Parathyroid adenoma (tissue), 2 donors: ENCODE results near the gene CRISPLD2.

Source experiments
- H2AFZ ChIP-seq: fragments of 300-600 bp; sonication (generic); one replicate; pipeline ENCODE4 v1.7.0; 2017; ENCODE audit warnings: antibody characterized with exemption, mild to moderate bottlenecking
- H3K27ac ChIP-seq: fragments of 300-600 bp; sonication (generic); one replicate; pipeline ENCODE4 v1.7.0; 2017
- H3K27me3 ChIP-seq: fragments of 300-600 bp; sonication (generic); one replicate; pipeline ENCODE4 v1.7.0; 2017; ENCODE audit warnings: low read length; ENCODE audit not compliant: control insufficient read depth, insufficient read depth
- H3K36me3 ChIP-seq: fragments of 300-600 bp; sonication (generic); one replicate; pipeline ENCODE4 v1.7.0; 2017; ENCODE audit warnings: low read length; ENCODE audit not compliant: control insufficient read depth, insufficient read depth
- H3K4me1 ChIP-seq: fragments of 300-600 bp; sonication (generic); one replicate; pipeline ENCODE4 v1.7.0; 2017; ENCODE audit warnings: control low read depth
- H3K4me2 ChIP-seq: fragments of 300-600 bp; sonication (generic); one replicate; pipeline ENCODE4 v1.7.0; 2017; ENCODE audit warnings: low read length
- H3K4me3 ChIP-seq: fragments of 300-600 bp; sonication (generic); one replicate; pipeline ENCODE4 v1.7.0; 2017; ENCODE audit warnings: low read depth, low read length
- H3K79me2 ChIP-seq: fragments of 300-600 bp; sonication (generic); one replicate; pipeline ENCODE4 v1.7.0; 2017; ENCODE audit warnings: control low read depth
- H3K9ac ChIP-seq: fragments of 300-600 bp; sonication (generic); one replicate; pipeline ENCODE4 v1.7.0; 2017; ENCODE audit warnings: mild to moderate bottlenecking
- H3K9me3 ChIP-seq: fragments of 300-600 bp; sonication (generic); one replicate; pipeline ENCODE4 v1.7.0; 2017; ENCODE audit warnings: low read length; ENCODE audit not compliant: control insufficient read depth
- TF ChIP-seq, protein P1 (sequence below): fragments of 300-600 bp; sonication (generic); IDR thresholded peaks from one replicate; pipeline ENCODE4 v1.7.0; 2017; ENCODE audit warnings: antibody characterized with exemption, mild to moderate bottlenecking
- donor health status: primary hyperparathyroidism.

CRISPLD2 gene

DNA sequence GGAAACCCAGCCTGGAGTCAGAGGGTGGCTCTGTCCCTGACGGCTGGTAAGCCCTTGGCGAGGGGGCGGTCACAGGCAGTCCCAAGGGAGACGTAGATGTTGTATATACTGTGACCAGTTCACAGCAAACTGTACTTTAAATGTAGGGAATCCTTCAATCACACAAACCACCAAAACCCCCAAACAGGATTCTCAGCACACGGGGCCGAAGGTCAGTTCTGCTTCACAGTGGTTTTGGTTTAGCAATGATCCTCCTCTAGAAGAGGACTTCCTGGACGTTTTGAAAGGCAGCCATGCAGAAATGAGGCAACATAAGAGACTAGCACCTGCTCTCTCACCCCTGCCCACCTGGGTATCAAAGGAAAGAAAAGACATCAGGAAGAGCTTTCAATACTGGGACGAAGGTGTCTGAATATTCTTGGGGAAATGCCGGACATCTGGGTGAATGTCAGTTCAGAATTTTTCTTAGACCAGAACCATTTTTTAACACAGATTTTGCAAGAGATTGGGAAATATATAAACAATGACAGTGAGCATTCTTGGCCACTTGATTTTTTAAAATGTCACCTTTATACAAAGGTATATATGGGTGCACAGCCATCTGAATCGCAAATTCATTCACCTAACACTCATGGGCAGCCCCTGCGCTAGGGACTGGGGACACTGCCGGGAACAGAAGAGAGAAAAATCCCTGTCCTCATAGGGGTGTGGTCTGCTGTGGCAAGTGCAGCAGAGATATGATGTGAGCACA lies 74.2 kb downstream of the CRISPLD2 start:
- Histone ChIP-seq H3K9ac (no peak overlapping the region), H3K4me2 (no peak overlapping the region), H3K27ac (no peak overlapping the region), H3K4me3 (no peak overlapping the region), H3K36me3 (no peaks in the 10 kb centered on the region), H3K4me1 (no peaks in the 10 kb centered on the region), H2AFZ (no peak overlapping the region), H3K9me3 (no peaks in the 10 kb centered on the region), H3K79me2 (no peaks in the 10 kb centered on the region), H3K27me3 (no peaks in the 10 kb centered on the region)
- TF ChIP-seq, protein P1, sequence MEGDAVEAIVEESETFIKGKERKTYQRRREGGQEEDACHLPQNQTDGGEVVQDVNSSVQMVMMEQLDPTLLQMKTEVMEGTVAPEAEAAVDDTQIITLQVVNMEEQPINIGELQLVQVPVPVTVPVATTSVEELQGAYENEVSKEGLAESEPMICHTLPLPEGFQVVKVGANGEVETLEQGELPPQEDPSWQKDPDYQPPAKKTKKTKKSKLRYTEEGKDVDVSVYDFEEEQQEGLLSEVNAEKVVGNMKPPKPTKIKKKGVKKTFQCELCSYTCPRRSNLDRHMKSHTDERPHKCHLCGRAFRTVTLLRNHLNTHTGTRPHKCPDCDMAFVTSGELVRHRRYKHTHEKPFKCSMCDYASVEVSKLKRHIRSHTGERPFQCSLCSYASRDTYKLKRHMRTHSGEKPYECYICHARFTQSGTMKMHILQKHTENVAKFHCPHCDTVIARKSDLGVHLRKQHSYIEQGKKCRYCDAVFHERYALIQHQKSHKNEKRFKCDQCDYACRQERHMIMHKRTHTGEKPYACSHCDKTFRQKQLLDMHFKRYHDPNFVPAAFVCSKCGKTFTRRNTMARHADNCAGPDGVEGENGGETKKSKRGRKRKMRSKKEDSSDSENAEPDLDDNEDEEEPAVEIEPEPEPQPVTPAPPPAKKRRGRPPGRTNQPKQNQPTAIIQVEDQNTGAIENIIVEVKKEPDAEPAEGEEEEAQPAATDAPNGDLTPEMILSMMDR, result no peak

DNA sequence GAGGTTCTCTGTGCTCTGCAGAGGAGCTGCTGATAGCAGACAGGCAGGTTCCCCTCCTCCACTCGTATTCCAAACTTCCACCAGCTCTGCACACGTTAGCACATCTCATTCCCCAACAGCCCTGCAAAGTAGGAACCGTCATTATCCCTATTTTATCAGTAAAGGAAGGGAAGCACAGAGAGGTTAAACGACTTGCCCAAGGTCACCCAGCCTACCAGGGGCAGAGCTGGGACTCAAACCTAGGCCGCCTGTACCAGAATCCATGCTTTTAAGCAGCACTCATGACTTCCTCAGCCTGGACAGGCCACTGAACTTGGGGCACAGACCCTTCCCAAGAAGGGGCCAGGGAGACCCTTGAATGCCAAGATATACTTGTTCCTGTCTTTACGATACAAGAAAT lies 75.2 kb downstream of the CRISPLD2 start:
- no peak overlapping the region for H2AFZ ChIP-seq
- H3K79me2 ChIP-seq, result no peaks in the 10 kb centered on the region
- no peaks in the 10 kb centered on the region for H3K9me3 ChIP-seq
- H3K9ac ChIP-seq, result no peak overlapping the region
- no peaks in the 10 kb centered on the region for H3K36me3 ChIP-seq
- no peak overlapping the region for H3K27ac ChIP-seq
- no peak overlapping the region for H3K4me2 ChIP-seq
- H3K4me1 ChIP-seq, result no peaks in the 10 kb centered on the region
- no peak overlapping the region for H3K4me3 ChIP-seq
- TF ChIP-seq, protein P1, result no peak
- H3K27me3 ChIP-seq, result no peaks in the 10 kb centered on the region

DNA sequence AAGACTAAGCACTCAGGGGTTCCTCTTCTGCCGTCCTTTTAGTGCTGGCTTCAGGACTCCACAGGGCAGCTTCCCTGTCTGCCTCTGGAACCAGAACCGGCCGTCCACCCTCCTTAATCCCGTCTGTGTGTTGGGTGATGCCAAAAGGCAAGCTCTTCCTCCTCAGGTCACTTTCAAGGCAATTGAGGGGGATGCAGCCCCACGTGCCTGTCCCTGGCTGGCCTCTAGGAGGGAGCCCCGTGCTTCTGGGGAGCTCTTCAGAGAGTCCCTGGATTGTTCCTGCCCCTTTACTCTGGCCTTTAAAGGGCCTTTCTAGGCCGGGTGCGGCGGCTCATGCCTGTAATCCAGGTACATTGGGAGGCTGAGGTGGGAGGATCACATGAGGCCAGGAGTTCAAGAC lies 77.1 kb downstream of the CRISPLD2 start:
- H3K4me1 ChIP-seq, result no peaks in the 10 kb centered on the region
- no peak overlapping the region for H3K4me3 ChIP-seq
- no peak overlapping the region for H3K9ac ChIP-seq
- H3K9me3 ChIP-seq, result no peaks in the 10 kb centered on the region
- no peaks in the 10 kb centered on the region for H3K79me2 ChIP-seq
- H3K36me3 ChIP-seq, result no peaks in the 10 kb centered on the region
- H3K27ac ChIP-seq, result no peak overlapping the region
- TF ChIP-seq, protein P1, result no peak
- no peak overlapping the region for H2AFZ ChIP-seq
- H3K4me2 ChIP-seq, result no peak overlapping the region
- H3K27me3 ChIP-seq, result no peaks in the 10 kb centered on the region

DNA sequence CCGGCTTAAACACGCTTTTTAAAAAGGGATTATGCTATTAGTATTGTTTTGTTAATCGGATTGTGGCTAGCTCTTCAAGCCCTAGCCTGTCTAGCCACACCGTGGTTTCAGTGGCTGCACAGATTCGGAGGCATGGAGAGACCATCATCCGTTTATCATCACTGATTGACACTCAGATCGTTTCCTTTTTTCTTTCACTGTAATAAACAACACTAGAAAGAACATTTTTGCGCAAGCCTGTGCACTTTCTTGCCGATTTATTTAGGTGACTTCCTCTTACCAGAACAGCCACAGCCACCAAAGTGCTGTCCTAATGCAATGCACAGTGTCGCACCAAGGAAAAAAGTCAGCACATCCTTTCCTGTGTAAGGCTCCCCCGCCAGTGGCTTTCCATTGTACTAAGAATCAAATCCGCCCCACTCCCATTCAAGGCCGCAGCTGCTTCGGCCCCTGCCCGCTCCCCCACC lies 78.2 kb downstream of the CRISPLD2 start:
- no peak overlapping the region for H3K9ac ChIP-seq
- no peaks in the 10 kb centered on the region for H3K79me2 ChIP-seq
- H3K4me1 ChIP-seq, result no peaks in the 10 kb centered on the region
- H3K4me2 ChIP-seq, result no peak overlapping the region
- TF ChIP-seq, protein P1, result no peak
- H3K27ac ChIP-seq, result no peak overlapping the region
- H3K4me3 ChIP-seq, result no peak overlapping the region
- no peaks in the 10 kb centered on the region for H3K36me3 ChIP-seq
- H3K27me3 ChIP-seq, result no peaks in the 10 kb centered on the region
- no peaks in the 10 kb centered on the region for H3K9me3 ChIP-seq
- no peak overlapping the region for H2AFZ ChIP-seq

DNA sequence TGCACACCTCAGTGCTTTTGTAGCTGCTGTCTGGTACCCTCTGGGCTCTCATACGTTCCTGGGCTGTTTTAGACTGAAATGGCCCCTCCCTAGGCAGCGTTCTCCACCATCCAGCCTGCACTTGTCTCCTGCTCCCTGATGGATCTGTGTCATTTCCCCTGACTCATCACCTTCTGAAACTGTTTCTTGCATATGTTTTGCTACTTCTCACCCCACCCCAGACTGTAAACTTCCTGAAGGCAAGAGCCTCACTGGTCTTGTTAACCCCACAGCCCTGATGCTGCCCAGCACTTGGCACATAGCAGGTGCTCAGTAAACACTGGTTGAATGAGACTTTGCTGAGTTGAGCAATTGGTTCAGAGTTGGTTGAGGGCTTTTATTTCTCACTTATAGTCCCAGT lies 78.7 kb downstream of the CRISPLD2 start:
- Histone ChIP-seq H3K79me2 (no peaks in the 10 kb centered on the region), H3K27me3 (no peaks in the 10 kb centered on the region), H3K9ac (no peak overlapping the region), H3K36me3 (no peaks in the 10 kb centered on the region), H3K27ac (no peak overlapping the region), H2AFZ (no peak overlapping the region), H3K4me2 (no peak overlapping the region), H3K4me1 (no peaks in the 10 kb centered on the region), H3K9me3 (no peaks in the 10 kb centered on the region), H3K4me3 (no peak overlapping the region)
- TF ChIP-seq, protein P1, result no peak
